Activated T-helper 2 cell treated with anti-CD3 and anti-CD28 coated beads, Interferon-gamma antibody, Interleukin-2, Interleukin-4, amounts not matched to agents 10 μg/mL and 5 μg/mL and 100 μg/mL, durations not matched to agents 14 hours and 24 hours and 36 hours (primary cell): Measurements from ENCODE around the gene BEST3. TPM values are rescaled to one million over a fixed set of nuclear protein-coding genes. Genes with fewer than 3 reads are reported as not detected.

ENCODE experiments used
- DNase-seq: peaks from one replicate; pipeline ENCODE4 v3.0.0; 2021; ENCODE audit warnings: low spot score
- H3K27ac Mint-ChIP-seq: one replicate; pipeline ENCODE4 v1.8.0; 2021; ENCODE audit warnings: mixed read lengths
- H3K27me3 Mint-ChIP-seq: one replicate; pipeline ENCODE4 v1.8.0; 2021; ENCODE audit warnings: low read depth, mixed read lengths
- H3K36me3 Mint-ChIP-seq: one replicate; pipeline ENCODE4 v1.8.0; 2021; ENCODE audit warnings: low read depth, mixed read lengths
- H3K4me1 Mint-ChIP-seq: one replicate; pipeline ENCODE4 v1.8.0; 2021; ENCODE audit warnings: low read depth, mixed read lengths
- H3K4me3 Mint-ChIP-seq: one replicate; pipeline ENCODE4 v1.8.0; 2021; ENCODE audit warnings: low read depth, mild to moderate bottlenecking, moderate library complexity, mixed read lengths
- H3K9me3 Mint-ChIP-seq: one replicate; pipeline ENCODE4 v1.8.0; 2021; ENCODE audit warnings: mixed read lengths
- intact Hi-C: fragments of 100-400 bp; cut with micrococcal nuclease; formaldehyde crosslinking; loops from one replicate; pipeline ENCODE4 v1.15.1; 2023
- total RNA-seq: library from RNA; stranded (reverse); gene quantifications from 2 replicates; pipeline ENCODE4 v1.2.3, GENCODE V29; 2022

BEST3 gene
- total RNA-seq, 1 donor from 2014 or later, result not detected

DNA sequence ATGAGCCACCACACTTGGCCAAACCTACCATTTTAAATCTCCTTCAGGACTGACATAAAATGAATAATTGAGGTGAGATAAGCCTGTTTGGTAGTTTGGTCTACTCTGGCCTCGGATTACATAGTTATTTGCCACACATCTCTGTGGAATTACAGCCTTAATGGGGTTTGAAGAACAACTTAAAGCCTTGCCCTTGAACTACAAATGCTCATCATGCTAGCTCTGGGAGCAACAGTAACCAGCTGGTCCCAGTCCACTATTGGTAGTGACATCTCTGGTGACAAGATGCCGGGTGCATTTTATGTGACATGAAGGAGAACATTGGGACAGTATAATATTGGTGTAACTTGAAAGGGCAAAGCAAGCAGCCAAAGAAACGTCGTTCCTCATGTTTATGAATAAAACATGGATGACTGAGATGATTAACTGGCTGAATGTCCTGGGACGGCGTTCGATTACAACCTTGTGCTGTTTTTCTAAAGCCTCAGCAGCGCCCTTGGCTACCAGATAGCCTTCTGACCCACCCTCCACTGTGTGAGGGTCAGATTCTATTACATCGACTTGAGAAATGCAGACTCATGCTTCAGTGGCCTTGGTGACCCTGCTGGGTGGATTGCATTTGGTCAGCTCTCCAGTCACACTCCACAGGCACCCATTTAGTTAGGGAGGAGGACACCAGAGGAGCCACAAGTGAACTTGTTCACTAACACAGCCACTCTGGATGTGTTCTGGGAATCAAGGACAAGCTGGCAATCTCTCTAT, 41.5 kb downstream of the BEST3 start:
- no peak overlapping the region for H3K27ac Mint-ChIP-seq
- no peak for DNase-seq
- no peak overlapping the region for H3K4me3 Mint-ChIP-seq
- H3K9me3 Mint-ChIP-seq, result no peaks in the 10 kb centered on the region
- no peaks in the 10 kb centered on the region for H3K36me3 Mint-ChIP-seq
- peaks cover 10% of the 10 kb centered on the region for H3K27me3 Mint-ChIP-seq
- no peaks in the 10 kb centered on the region for H3K4me1 Mint-ChIP-seq
- intact Hi-C loops, result no loop called here

DNA sequence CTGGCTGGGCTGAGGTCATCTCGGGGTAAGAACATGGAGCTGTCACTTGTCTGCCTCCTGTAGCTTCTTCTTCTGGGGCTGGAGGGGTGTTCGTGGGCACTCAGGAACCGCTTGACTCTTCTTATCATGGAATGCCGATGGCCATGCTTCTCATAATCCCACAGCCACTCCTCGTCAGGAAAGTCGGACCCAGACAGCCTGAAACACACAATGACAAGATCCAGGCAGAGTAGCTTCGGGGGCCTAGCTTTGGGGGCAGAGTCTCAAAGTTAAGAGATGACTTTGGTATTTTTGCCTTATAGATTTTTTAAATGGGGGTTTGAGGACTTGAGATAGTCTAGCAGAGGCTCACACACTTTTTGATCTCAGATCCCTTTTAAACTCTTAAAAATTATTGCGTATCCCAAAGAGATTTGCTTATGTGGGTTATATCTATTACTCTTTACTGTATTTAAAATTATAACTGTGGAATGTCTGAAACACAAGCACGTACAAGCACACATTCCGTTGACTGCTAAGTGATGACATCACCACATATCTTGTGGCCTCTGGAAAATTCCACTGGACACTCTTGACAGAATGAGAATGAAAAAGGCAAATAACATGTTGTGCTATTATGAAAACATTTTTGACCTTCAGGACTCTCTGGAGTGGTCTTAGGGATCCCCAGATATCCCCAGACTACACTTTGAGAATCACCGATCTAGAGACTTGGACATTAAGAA, 43.3 kb downstream of the BEST3 start:
- peaks cover 9% of the 10 kb centered on the region for H3K27me3 Mint-ChIP-seq
- intact Hi-C loops, result no loop called here
- H3K27ac Mint-ChIP-seq, result no peak overlapping the region
- no peak for DNase-seq
- H3K4me3 Mint-ChIP-seq, result no peak overlapping the region
- no peaks in the 10 kb centered on the region for H3K9me3 Mint-ChIP-seq
- H3K36me3 Mint-ChIP-seq, result no peaks in the 10 kb centered on the region
- no peaks in the 10 kb centered on the region for H3K4me1 Mint-ChIP-seq

DNA sequence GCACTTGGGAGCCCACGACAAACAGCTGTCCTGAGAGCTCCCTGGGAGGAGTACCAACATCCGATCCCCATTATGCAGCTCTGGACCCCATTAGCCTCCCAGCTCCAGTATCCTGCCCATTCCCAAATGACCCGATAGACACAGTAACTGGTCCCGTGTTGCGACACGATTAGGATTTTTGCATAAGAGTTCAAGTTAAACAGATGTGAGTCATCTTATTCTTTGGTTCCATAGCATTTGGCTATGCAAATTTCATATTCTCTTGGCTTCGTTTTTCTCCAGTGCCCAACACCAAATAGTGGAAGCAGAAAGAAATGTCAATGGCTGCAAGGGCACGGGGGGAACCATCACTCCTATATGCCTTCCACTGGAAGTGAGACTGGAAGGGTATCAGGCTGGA, 45.4 kb downstream of the BEST3 start:
- H3K4me3 Mint-ChIP-seq, result no peak overlapping the region
- intact Hi-C loops, result no loop called here

DNA sequence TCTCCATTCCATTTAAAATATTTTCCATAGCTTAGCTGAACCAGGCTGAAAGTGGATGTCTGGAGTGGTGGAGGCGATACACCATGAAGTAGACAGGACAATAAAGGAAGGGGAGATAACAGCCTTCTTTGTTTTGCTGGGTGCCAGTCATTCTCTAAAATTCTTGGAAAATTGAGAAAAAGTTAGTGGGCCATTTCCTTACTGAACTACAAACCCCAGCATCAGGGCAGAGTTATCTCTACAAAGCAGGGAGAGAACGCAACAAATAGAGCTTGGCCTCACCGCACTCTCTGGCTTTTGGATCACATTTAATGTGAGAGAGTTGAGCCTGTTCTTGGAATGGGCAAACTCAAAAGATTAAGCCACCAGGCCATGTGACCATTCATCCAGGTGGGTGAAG, 47.2 kb downstream of the BEST3 start:
- H3K36me3 Mint-ChIP-seq, result no peaks in the 10 kb centered on the region
- no peak for DNase-seq
- H3K27ac Mint-ChIP-seq, result no peak overlapping the region
- no peaks in the 10 kb centered on the region for H3K4me1 Mint-ChIP-seq
- H3K9me3 Mint-ChIP-seq, result no peaks in the 10 kb centered on the region
- peaks cover 21% of the 10 kb centered on the region for H3K27me3 Mint-ChIP-seq
- H3K4me3 Mint-ChIP-seq, result no peak overlapping the region
- intact Hi-C loops, result no loop called here

More for the DNA sequence above, 45.4 kb downstream of the BEST3 start:
- no peak overlapping the region for H3K27ac Mint-ChIP-seq
- no peak for DNase-seq
- H3K36me3 Mint-ChIP-seq, result no peaks in the 10 kb centered on the region
- H3K4me1 Mint-ChIP-seq, result no peaks in the 10 kb centered on the region
- no peaks in the 10 kb centered on the region for H3K9me3 Mint-ChIP-seq
- H3K27me3 Mint-ChIP-seq, result peaks cover 13% of the 10 kb centered on the region

DNA sequence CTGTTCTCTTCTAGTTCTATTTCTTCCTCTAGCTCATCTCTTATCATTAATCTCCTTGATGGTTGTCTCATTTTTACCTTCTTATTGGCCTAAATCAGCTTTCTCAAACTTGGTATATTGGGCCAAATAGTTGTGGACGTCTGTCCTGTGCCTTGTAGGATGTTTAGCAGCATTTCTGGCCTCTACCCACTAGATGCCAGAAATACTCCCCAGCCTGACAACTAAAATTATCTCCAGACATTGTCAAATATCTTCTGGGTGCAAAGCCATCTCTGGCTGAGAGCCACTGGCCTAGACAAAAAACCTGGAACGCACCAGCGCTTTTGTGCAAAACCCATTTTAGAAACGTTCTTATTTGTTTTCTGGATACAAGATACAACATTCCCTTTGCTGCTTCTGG, 49.6 kb downstream of the BEST3 start:
- no peak overlapping the region for H3K4me3 Mint-ChIP-seq
- DNase-seq, result no peak
- no peak overlapping the region for H3K27ac Mint-ChIP-seq
- peaks cover 33% of the 10 kb centered on the region for H3K27me3 Mint-ChIP-seq
- H3K9me3 Mint-ChIP-seq, result no peaks in the 10 kb centered on the region
- no peaks in the 10 kb centered on the region for H3K36me3 Mint-ChIP-seq
- H3K4me1 Mint-ChIP-seq, result no peaks in the 10 kb centered on the region
- intact Hi-C loops, result no loop called here

DNA sequence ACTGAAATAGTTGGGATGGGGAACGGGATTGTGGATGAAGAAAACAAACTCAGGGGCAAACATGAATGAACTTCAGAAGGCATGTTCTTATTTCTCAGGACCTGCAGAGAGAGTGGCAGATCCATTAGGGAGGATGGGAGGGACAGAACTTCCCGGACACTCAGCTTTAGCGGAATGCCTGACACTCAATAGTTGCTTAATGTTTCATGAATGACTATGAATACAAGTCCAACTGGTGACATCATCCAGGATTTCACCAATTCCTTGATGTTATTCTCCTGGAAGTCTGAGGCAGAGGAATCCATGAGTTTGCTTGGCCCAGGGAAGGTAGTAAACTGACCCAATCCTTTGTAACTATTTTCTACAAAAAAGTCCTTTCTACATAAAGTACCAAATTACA, 50.6 kb downstream of the BEST3 start:
- H3K4me1 Mint-ChIP-seq, result no peaks in the 10 kb centered on the region
- H3K27me3 Mint-ChIP-seq, result peaks cover 35% of the 10 kb centered on the region
- H3K36me3 Mint-ChIP-seq, result no peaks in the 10 kb centered on the region
- H3K4me3 Mint-ChIP-seq, result no peak overlapping the region
- H3K27ac Mint-ChIP-seq, result no peak overlapping the region
- intact Hi-C loops, result no loop called here
- DNase-seq, result no peak
- H3K9me3 Mint-ChIP-seq, result no peaks in the 10 kb centered on the region

DNA sequence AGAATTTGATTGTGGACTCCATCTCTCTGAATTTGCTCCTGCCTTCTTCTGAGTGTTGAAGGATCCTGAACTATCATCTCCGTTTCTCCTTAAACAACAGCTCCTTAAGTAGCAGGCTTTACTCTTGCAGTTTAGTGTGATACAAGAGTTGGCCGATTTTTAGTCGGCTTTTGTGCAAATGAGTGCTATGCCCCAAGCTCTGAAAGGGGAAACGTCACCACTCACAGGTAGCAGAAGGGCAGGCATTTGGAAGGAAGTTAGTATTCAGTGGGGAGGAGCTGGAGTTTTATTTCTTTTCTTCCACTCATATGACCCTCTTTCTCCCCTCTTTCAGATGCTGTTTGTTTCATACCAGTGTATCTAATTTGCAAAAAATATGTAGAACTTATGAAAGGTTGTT, 51.9 kb downstream of the BEST3 start:
- no peak for DNase-seq
- intact Hi-C loops, result no loop called here
- H3K9me3 Mint-ChIP-seq, result no peaks in the 10 kb centered on the region
- no peak overlapping the region for H3K27ac Mint-ChIP-seq
- peaks cover 35% of the 10 kb centered on the region for H3K27me3 Mint-ChIP-seq
- H3K36me3 Mint-ChIP-seq, result no peaks in the 10 kb centered on the region
- no peaks in the 10 kb centered on the region for H3K4me1 Mint-ChIP-seq
- no peak overlapping the region for H3K4me3 Mint-ChIP-seq

DNA sequence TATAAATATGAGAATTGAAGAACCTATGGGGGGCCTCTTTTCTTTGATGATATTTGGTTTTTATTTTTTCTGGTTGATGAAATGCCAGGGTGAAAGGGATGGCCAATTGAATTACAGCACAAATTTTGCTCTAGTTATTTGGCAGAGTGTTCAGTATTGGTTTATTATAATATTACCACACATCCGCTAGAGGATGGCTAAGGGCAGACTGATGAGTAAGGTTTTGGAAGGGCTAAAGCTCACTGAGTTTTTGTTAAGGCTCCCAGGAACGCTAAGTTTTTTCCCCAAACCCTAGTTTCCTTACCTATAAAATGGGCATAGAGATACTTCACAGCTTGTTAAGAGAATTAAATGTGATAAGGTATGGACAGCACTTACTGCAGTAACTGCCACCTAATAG, 54.1 kb downstream of the BEST3 start:
- H3K4me1 Mint-ChIP-seq, result no peaks in the 10 kb centered on the region
- intact Hi-C loops, result no loop called here
- no peak for DNase-seq
- H3K27me3 Mint-ChIP-seq, result peaks cover 27% of the 10 kb centered on the region
- H3K36me3 Mint-ChIP-seq, result no peaks in the 10 kb centered on the region
- no peaks in the 10 kb centered on the region for H3K9me3 Mint-ChIP-seq
- H3K27ac Mint-ChIP-seq, result no peak overlapping the region
- no peak overlapping the region for H3K4me3 Mint-ChIP-seq

DNA sequence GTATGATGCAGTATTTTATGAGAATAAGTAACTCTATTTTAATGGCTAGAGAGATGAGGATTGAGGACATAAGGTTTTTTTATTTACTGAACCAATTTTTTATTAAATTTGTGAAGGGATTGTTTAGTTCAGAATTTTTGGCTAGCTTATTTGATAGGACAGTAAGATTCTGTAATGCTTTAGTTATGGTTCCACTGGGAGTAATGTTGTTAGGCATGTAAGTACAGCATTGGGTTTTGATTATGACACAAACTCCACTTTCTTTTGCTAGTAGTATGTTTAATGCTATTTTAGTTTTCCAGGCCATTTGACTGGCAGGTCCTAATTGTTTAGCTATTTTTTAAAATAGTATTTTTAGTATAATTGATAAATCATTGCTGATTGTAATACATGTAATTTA, 54.6 kb downstream of the BEST3 start:
- H3K27me3 Mint-ChIP-seq, result peaks cover 23% of the 10 kb centered on the region
- intact Hi-C loops, result no loop called here
- no peak overlapping the region for H3K27ac Mint-ChIP-seq

DNA sequence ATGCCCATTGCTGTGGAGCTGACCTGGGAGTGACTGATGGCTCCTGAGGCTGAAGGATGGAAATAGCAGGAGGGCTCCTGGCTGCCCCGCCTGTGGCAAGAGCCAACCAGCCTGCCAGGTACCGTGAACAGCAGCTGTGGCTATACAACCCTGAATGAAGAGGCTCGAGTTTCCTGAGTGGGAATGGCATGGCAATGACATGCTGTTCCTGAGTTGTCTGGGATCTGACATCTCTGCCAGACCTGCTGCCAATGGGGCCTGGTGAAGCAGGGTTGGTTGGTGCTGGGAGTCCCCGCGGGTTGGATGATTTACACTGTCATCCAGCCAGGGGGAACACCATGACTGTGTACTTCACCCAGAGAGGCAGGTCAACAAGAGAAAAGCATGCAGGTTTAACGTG, 56.6 kb downstream of the BEST3 start:
- H3K27me3 Mint-ChIP-seq, result peaks cover 20% of the 10 kb centered on the region
- H3K4me1 Mint-ChIP-seq, result peaks cover 2% of the 10 kb centered on the region
- H3K9me3 Mint-ChIP-seq, result no peaks in the 10 kb centered on the region
- H3K4me3 Mint-ChIP-seq, result no peak overlapping the region
- H3K27ac Mint-ChIP-seq, result no peak overlapping the region
- no peak for DNase-seq
- intact Hi-C loops, result no loop called here
- no peaks in the 10 kb centered on the region for H3K36me3 Mint-ChIP-seq

More for the DNA sequence above, 54.6 kb downstream of the BEST3 start:
- no peak overlapping the region for H3K4me3 Mint-ChIP-seq
- H3K36me3 Mint-ChIP-seq, result no peaks in the 10 kb centered on the region
- DNase-seq, result no peak
- peaks cover under 1% of the 10 kb centered on the region for H3K4me1 Mint-ChIP-seq
- H3K9me3 Mint-ChIP-seq, result no peaks in the 10 kb centered on the region

DNA sequence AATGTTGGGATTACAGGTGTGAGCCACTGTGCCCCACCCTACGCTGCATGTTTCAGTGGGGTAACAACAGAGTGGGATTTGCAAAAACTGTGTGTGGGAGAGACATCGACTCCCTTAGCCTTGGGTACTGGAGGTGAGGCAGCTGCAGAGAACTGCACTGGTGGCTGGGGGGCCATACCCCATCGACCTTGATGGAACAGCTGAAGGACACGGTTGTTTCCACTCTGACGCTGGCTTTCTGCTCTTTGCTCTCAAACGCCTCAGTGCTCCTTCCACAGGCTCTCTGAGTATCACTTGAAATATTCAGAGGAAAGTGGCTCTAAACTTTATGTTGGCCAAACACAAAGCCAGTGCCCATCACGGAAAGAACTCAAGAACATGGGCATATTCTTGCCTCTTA, 57.6 kb downstream of the BEST3 start:
- H3K27ac Mint-ChIP-seq, result no peak overlapping the region

DNA sequence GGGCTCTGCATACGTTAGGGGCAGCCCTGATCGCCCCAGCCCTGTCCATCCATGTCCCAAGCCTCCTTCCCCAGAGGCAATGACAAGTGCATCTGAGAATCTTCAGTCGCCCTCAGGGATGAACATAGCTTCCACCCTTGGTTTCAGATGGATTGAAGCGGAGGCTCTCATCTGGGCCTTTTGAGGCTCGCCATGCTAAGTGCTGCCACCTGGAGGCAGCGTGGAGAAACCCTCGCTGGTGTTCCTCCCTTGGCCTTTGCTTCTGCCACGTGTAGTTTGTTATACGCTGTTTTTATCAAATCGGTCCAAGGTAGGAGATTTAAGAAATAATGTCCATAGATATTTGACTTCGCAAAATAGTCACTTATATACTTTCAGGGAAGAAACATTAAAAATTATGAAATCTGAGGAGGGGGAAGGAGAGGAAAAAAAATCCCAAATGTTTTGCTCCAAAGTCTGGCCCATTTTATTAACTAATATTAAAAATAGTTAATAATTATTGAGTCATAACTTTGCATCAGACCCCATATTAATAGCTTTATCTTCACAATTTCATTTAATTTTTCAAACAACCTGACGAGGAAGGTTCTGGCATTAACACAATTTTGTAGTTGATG, 59.6 kb downstream of the BEST3 start:
- Mint-ChIP-seq H3K27ac (no peak overlapping the region), H3K4me1 (peaks cover 2% of the 10 kb centered on the region), H3K4me3 (no peak overlapping the region), H3K27me3 (peaks cover 4% of the 10 kb centered on the region), H3K36me3 (no peaks in the 10 kb centered on the region), H3K9me3 (no peaks in the 10 kb centered on the region)
- DNase-seq, result peak; percentile 34
- intact Hi-C loops, result loop anchor here (1.0 to 2.0 kb wide), 2 partner anchors 282 to 349 kb away; no protein-coding TSS in a partner anchor

More for the DNA sequence above, 57.6 kb downstream of the BEST3 start:
- H3K36me3 Mint-ChIP-seq, result no peaks in the 10 kb centered on the region
- no peak overlapping the region for H3K4me3 Mint-ChIP-seq
- peaks cover 2% of the 10 kb centered on the region for H3K4me1 Mint-ChIP-seq
- peaks cover 16% of the 10 kb centered on the region for H3K27me3 Mint-ChIP-seq
- intact Hi-C loops, result no loop called here
- no peaks in the 10 kb centered on the region for H3K9me3 Mint-ChIP-seq
- DNase-seq, result no peak

DNA sequence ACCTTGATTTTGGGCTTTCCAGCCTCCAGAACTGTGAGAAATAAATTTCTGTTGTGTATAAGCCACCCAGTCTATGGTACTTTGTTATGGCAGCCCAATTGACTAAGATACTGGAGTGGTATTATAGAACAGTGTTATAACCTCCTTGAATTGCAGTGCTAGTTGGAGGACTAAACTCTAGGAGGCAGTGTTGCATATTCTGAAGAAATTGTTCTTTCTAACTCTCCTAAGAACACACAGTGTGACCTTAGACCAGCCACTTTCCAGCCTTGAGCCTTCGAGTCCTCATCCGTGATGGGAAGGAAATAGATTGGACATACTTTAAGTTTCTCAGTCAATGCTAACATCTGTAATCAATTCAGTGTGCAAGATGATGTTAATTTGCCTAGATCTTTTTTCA, 66.0 kb downstream of the BEST3 start:
- peaks cover 1% of the 10 kb centered on the region for H3K27me3 Mint-ChIP-seq
- no peak for DNase-seq

More for the DNA sequence above, 66.0 kb downstream of the BEST3 start:
- H3K36me3 Mint-ChIP-seq, result no peaks in the 10 kb centered on the region
- no peaks in the 10 kb centered on the region for H3K9me3 Mint-ChIP-seq
- intact Hi-C loops, result no loop called here
- no peaks in the 10 kb centered on the region for H3K4me1 Mint-ChIP-seq
- no peak overlapping the region for H3K4me3 Mint-ChIP-seq
- H3K27ac Mint-ChIP-seq, result no peak overlapping the region
